ENCODE results near the gene SIN3A. TPM values are rescaled to one million over a fixed set of nuclear protein-coding genes. Genes with fewer than 3 reads are reported as not detected.
"Not testable (repeated sequence)": the region's sequence is repeated elsewhere in the genome, so short reads cannot be mapped to it uniquely, and the experiment has no call there.

The SIN3A gene
- total RNA-seq = 10 to 100 TPM; 51.0 to 98.6 TPM

GRCh38 chr15:75451674-75452363 lies at the start of gene SIN3A:
Gene SIN3A, minus strand, starts transcription at chr15:75451690. Its CDS starts 21,315 bp downstream, at chr15:75430375.
- peak; percentile 99 for DNase-seq (ENCODE audit: low spot score)
- intact Hi-C loops (cut with DNase I) = loop anchor here (2.0 to 5.0 kb wide), 3 partner anchors 83 to 173 kb away; partner anchors contain the start of genes MAN2C1, PTPN9 and SNUPN
- H3K36me3 ChIP-seq = no peaks in the 10 kb centered on the region
- no peaks in the 10 kb centered on the region for H3K9me3 ChIP-seq
- TF ChIP-seq CTCF (IDR thresholded peaks at IDR 0.05) (peak in 1 of 4 experiments; percentile 10), POLR2A (IDR thresholded peaks at IDR 0.05) (peak; percentile 95), POLR2AphosphoS5 (IDR thresholded peaks at IDR 0.05) (peak; percentile 98)
- H3K27me3 ChIP-seq (replicated peaks; ENCODE audit: insufficient read depth) = no peaks in the 10 kb centered on the region
- H3K4me1 ChIP-seq (replicated peaks) = peaks cover 16% of the 10 kb centered on the region
- under 1% methylated on average over 39 of the region's 39 CpGs for WGBS
- H3K27ac ChIP-seq = peak within 1 kb of the TSS; percentile 98 to 100
- peak within 1 kb of the TSS; percentile 77 to 93 for H3K4me3 ChIP-seq

GRCh38 chr15:75493732-75494131 lies 42.2 kb upstream of the SIN3A start:
- H3K9me3 ChIP-seq = no peaks in the 10 kb centered on the region
- intact Hi-C loops (cut with DNase I) = no loop called here
- H3K4me1 ChIP-seq (replicated peaks) = no peaks in the 10 kb centered on the region
- no peaks in the 10 kb centered on the region for H3K27me3 ChIP-seq (replicated peaks; ENCODE audit: insufficient read depth)
- peak overlapping the region; percentile 23 to 68 for H3K27ac ChIP-seq
- no peak for DNase-seq (ENCODE audit: low spot score)
- TF ChIP-seq POLR2A (IDR thresholded peaks at IDR 0.05) = no peak
- peak; percentile 78 for TF ChIP-seq POLR2AphosphoS5 (IDR thresholded peaks at IDR 0.05)
- TF ChIP-seq CTCF (IDR thresholded peaks at IDR 0.05) = no peak
- WGBS = 73% methylated on average over 4 of the region's 4 CpGs
- H3K4me3 ChIP-seq = no peak overlapping the region
- no peaks in the 10 kb centered on the region for H3K36me3 ChIP-seq

GRCh38 chr15:75483961-75484360 lies 32.5 kb upstream of the SIN3A start:
- 62% methylated on average over 1 of the region's 1 CpG for WGBS
- intact Hi-C loops (cut with DNase I) = no loop called here

GRCh38 chr15:75483556-75483955 lies 32.1 kb upstream of the SIN3A start:
- H3K36me3 ChIP-seq; intact Hi-C loops (cut with DNase I): not testable (repeated sequence)
- WGBS = 93% methylated on average over 5 of the region's 5 CpGs

More at GRCh38 chr15:75483961-75484360, 32.5 kb upstream of the SIN3A start:
- H3K27ac ChIP-seq = no peak overlapping the region
- H3K27me3 ChIP-seq (replicated peaks; ENCODE audit: insufficient read depth) = no peaks in the 10 kb centered on the region
- H3K4me3 ChIP-seq = no peak overlapping the region
- TF ChIP-seq CTCF (IDR thresholded peaks at IDR 0.05) (no peak), POLR2AphosphoS5 (IDR thresholded peaks at IDR 0.05) (no peak), POLR2A (IDR thresholded peaks at IDR 0.05) (no peak)
- no peaks in the 10 kb centered on the region for H3K9me3 ChIP-seq
- DNase-seq (ENCODE audit: low spot score) = no peak
- H3K4me1 ChIP-seq (replicated peaks) = no peaks in the 10 kb centered on the region
- H3K36me3 ChIP-seq = no peaks in the 10 kb centered on the region

GRCh38 chr15:75483106-75483505 lies 31.6 kb upstream of the SIN3A start:
- WGBS = 100% methylated on average over 1 of the region's 1 CpG
- TF ChIP-seq CTCF (IDR thresholded peaks at IDR 0.05) = no peak
- TF ChIP-seq POLR2A (IDR thresholded peaks at IDR 0.05) = no peak
- no peak for TF ChIP-seq POLR2AphosphoS5 (IDR thresholded peaks at IDR 0.05)
- Histone ChIP-seq H3K4me1 (replicated peaks) (no peaks in the 10 kb centered on the region), H3K36me3 (no peaks in the 10 kb centered on the region), H3K9me3 (no peaks in the 10 kb centered on the region), H3K27ac (no peak overlapping the region), H3K27me3 (replicated peaks; ENCODE audit: insufficient read depth) (no peaks in the 10 kb centered on the region), H3K4me3 (no peak overlapping the region)
- DNase-seq (ENCODE audit: low spot score) = no peak
- intact Hi-C loops (cut with DNase I) = no loop called here

More at GRCh38 chr15:75483556-75483955, 32.1 kb upstream of the SIN3A start:
- H3K4me3 ChIP-seq; H3K27ac ChIP-seq; H3K27me3 ChIP-seq (replicated peaks; ENCODE audit: insufficient read depth); H3K9me3 ChIP-seq; H3K4me1 ChIP-seq (replicated peaks); DNase-seq (ENCODE audit: low spot score): not testable (repeated sequence)

GRCh38 chr15:75480463-75480862 lies 29.0 kb upstream of the SIN3A start:
- H3K4me3 ChIP-seq; H3K4me1 ChIP-seq (replicated peaks); H3K27ac ChIP-seq; H3K27me3 ChIP-seq (replicated peaks; ENCODE audit: insufficient read depth); H3K9me3 ChIP-seq; intact Hi-C loops (cut with DNase I); DNase-seq (ENCODE audit: low spot score); H3K36me3 ChIP-seq: not testable (repeated sequence)
- WGBS = 95% methylated on average over 54 of the region's 54 CpGs

Data from prostate gland (tissue), 2 donors.